Natural killer cell treated with Interleukin-12 subunit alpha and Interleukin-12 subunit beta and Interleukin-15 and Interleukin-18, amount 100 ng/mL, for 72 hours (primary cell): ENCODE measurements around the gene RBBP5. TPM values are rescaled to one million over a fixed set of nuclear protein-coding genes. Genes with fewer than 3 reads are reported as not detected.

Experiments used
- ATAC-seq, 2 donors: fragments of 150-1000 bp; cut with Tn5 transposase in 1 of 2; sonication (Bioruptor Pico), chemical (Tn5 transposase) in 1 of 2; 2 replicates each; pipeline ENCODE4 v1.10.0; 2021
- DNase-seq: peaks from one replicate; pipeline ENCODE4 v3.0.0; 2022; ENCODE audit warnings: low spot score
- H3K27ac Mint-ChIP-seq, 2 donors: 1 replicate in 1 of 2; 2 replicates in 1 of 2; pipeline ENCODE4 v1.8.0; 2022; ENCODE audit warnings: mixed read lengths in 2 of 2, mild to moderate bottlenecking in 1 of 2, moderate library complexity in 1 of 2
- H3K27me3 Mint-ChIP-seq, 2 donors: 1 replicate in 1 of 2; 2 replicates in 1 of 2; pipeline ENCODE4 v1.8.0; 2022; ENCODE audit warnings: mixed read lengths in 2 of 2
- H3K36me3 Mint-ChIP-seq: one replicate; pipeline ENCODE4 v1.8.0; 2022; ENCODE audit warnings: mixed read lengths
- H3K4me1 Mint-ChIP-seq, 2 donors: 1 replicate in 1 of 2; 2 replicates in 1 of 2; pipeline ENCODE4 v1.8.0; 2022; ENCODE audit warnings: low read depth in 2 of 2, mixed read lengths in 2 of 2, mild to moderate bottlenecking in 1 of 2
- H3K4me3 Mint-ChIP-seq: one replicate; pipeline ENCODE4 v1.8.0; 2022; ENCODE audit warnings: mixed read lengths
- H3K9me3 Mint-ChIP-seq: 2 replicates; pipeline ENCODE4 v1.8.0; 2022; ENCODE audit warnings: mixed read lengths
- total RNA-seq, 2 donors: library from RNA; stranded (reverse); gene quantifications; one replicate each; pipeline ENCODE4 v1.2.3, GENCODE V29; 2022

Gene RBBP5
- total RNA-seq, 2 donors from 2014 or later: 23.8 to 24.7 TPM

- DNase-seq (no peak), ATAC-seq (no peak)
- Mint-ChIP-seq H3K36me3 (no peaks in the 10 kb centered on the region), H3K9me3 (no peaks in the 10 kb centered on the region), H3K27ac (no peak overlapping the region), H3K4me1 (no peaks in the 10 kb centered on the region), H3K27me3 (peaks cover 0 to 7% of the 10 kb centered on the region in 2 donors), H3K4me3 (no peak overlapping the region)
Observed at GRCh38 chr1:205052690-205053089, 69.1 kb downstream of the RBBP5 start.

- Mint-ChIP-seq H3K36me3 (no peaks in the 10 kb centered on the region), H3K27me3 (peaks cover 7 to 18% of the 10 kb centered on the region in 2 donors), H3K9me3 (no peaks in the 10 kb centered on the region), H3K4me1 (no peaks in the 10 kb centered on the region), H3K27ac (no peak overlapping the region), H3K4me3 (no peak overlapping the region)
- no peak for DNase-seq
- ATAC-seq: no peak
Observed at GRCh38 chr1:205049479-205049878, 72.3 kb downstream of the RBBP5 start.

- no peak overlapping the region for H3K27ac Mint-ChIP-seq
- no peaks in the 10 kb centered on the region for H3K36me3 Mint-ChIP-seq
- no peak overlapping the region for H3K4me3 Mint-ChIP-seq
- peaks cover 10 to 18% of the 10 kb centered on the region in 2 donors for H3K27me3 Mint-ChIP-seq
- no peaks in the 10 kb centered on the region for H3K4me1 Mint-ChIP-seq
- ATAC-seq: no peak
- no peaks in the 10 kb centered on the region for H3K9me3 Mint-ChIP-seq
- DNase-seq: no peak
Observed at GRCh38 chr1:205048382-205048781, 73.4 kb downstream of the RBBP5 start.

GRCh38 chr1:205047764-205048231, 74.0 kb downstream of the RBBP5 start:
- ATAC-seq: no peak
- Mint-ChIP-seq H3K27me3 (peaks cover 10 to 18% of the 10 kb centered on the region in 2 donors), H3K4me1 (no peaks in the 10 kb centered on the region), H3K4me3 (no peak overlapping the region), H3K9me3 (no peaks in the 10 kb centered on the region), H3K27ac (no peak overlapping the region), H3K36me3 (no peaks in the 10 kb centered on the region)
- no peak for DNase-seq

GRCh38 chr1:205046870-205047269, 74.9 kb downstream of the RBBP5 start:
- DNase-seq: no peak
- H3K4me3 Mint-ChIP-seq: no peak overlapping the region
- no peaks in the 10 kb centered on the region for H3K4me1 Mint-ChIP-seq
- no peak for ATAC-seq
- H3K27me3 Mint-ChIP-seq: peaks cover 10 to 18% of the 10 kb centered on the region in 2 donors
- H3K36me3 Mint-ChIP-seq: no peaks in the 10 kb centered on the region
- no peaks in the 10 kb centered on the region for H3K9me3 Mint-ChIP-seq
- H3K27ac Mint-ChIP-seq: no peak overlapping the region

GRCh38 chr1:205045146-205045545, 76.6 kb downstream of the RBBP5 start:
- H3K36me3 Mint-ChIP-seq: no peaks in the 10 kb centered on the region
- no peaks in the 10 kb centered on the region for H3K9me3 Mint-ChIP-seq
- no peak overlapping the region for H3K27ac Mint-ChIP-seq
- H3K4me1 Mint-ChIP-seq: no peaks in the 10 kb centered on the region
- ATAC-seq (no peak), DNase-seq (no peak)
- H3K27me3 Mint-ChIP-seq: peaks cover 11 to 19% of the 10 kb centered on the region in 2 donors
- no peak overlapping the region for H3K4me3 Mint-ChIP-seq

GRCh38 chr1:205044741-205045140, 77.0 kb downstream of the RBBP5 start:
- Mint-ChIP-seq H3K27ac (no peak overlapping the region), H3K4me1 (no peaks in the 10 kb centered on the region), H3K9me3 (no peaks in the 10 kb centered on the region), H3K4me3 (no peak overlapping the region), H3K36me3 (no peaks in the 10 kb centered on the region), H3K27me3 (peaks cover 11 to 19% of the 10 kb centered on the region in 2 donors)
- ATAC-seq: no peak
- no peak for DNase-seq

- Mint-ChIP-seq H3K4me3 (no peak overlapping the region), H3K9me3 (no peaks in the 10 kb centered on the region), H3K4me1 (no peaks in the 10 kb centered on the region), H3K27me3 (peaks cover 11 to 22% of the 10 kb centered on the region in 2 donors), H3K27ac (no peak overlapping the region), H3K36me3 (no peaks in the 10 kb centered on the region)
- DNase-seq (no peak), ATAC-seq (no peak)
Observed at GRCh38 chr1:205043866-205044265, 77.9 kb downstream of the RBBP5 start.

GRCh38 chr1:205042911-205043806, 78.6 kb downstream of the RBBP5 start, which contains the start of gene CNTN2:
CNTN2 (plus strand) TSS chr1:205043212; CDS start chr1:205053186, 9,974 bp downstream.
- Mint-ChIP-seq H3K4me1 (no peaks in the 10 kb centered on the region), H3K4me3 (no peak within 1 kb of the TSS), H3K9me3 (no peaks in the 10 kb centered on the region), H3K27me3 (peaks cover 11 to 23% of the 10 kb centered on the region in 2 donors), H3K27ac (no peak within 1 kb of the TSS), H3K36me3 (no peaks in the 10 kb centered on the region)
- no peak for DNase-seq
- no peak for ATAC-seq

- no peaks in the 10 kb centered on the region for H3K36me3 Mint-ChIP-seq
- H3K27ac Mint-ChIP-seq: no peak overlapping the region
- ATAC-seq (no peak), DNase-seq (no peak)
- no peaks in the 10 kb centered on the region for H3K4me1 Mint-ChIP-seq
- H3K9me3 Mint-ChIP-seq: no peaks in the 10 kb centered on the region
- no peak overlapping the region for H3K4me3 Mint-ChIP-seq
- H3K27me3 Mint-ChIP-seq: peaks cover 11 to 23% of the 10 kb centered on the region in 2 donors
Observed at GRCh38 chr1:205041998-205042910, 79.5 kb downstream of the RBBP5 start.

GRCh38 chr1:205041001-205041715, 80.6 kb downstream of the RBBP5 start:
- DNase-seq (no peak), ATAC-seq (no peak)
- no peaks in the 10 kb centered on the region for H3K4me1 Mint-ChIP-seq
- no peak overlapping the region for H3K4me3 Mint-ChIP-seq
- H3K9me3 Mint-ChIP-seq: no peaks in the 10 kb centered on the region
- H3K27ac Mint-ChIP-seq: no peak overlapping the region
- H3K27me3 Mint-ChIP-seq: peaks cover 11 to 27% of the 10 kb centered on the region in 2 donors
- H3K36me3 Mint-ChIP-seq: no peaks in the 10 kb centered on the region

- Mint-ChIP-seq H3K4me3 (no peak overlapping the region), H3K9me3 (no peaks in the 10 kb centered on the region), H3K27me3 (peaks cover 0 to 17% of the 10 kb centered on the region in 2 donors), H3K4me1 (no peaks in the 10 kb centered on the region), H3K27ac (no peak overlapping the region), H3K36me3 (no peaks in the 10 kb centered on the region)
- no peak for ATAC-seq
- no peak for DNase-seq
Observed at GRCh38 chr1:205038132-205038786, 83.5 kb downstream of the RBBP5 start.

GRCh38 chr1:205037539-205037938, 84.2 kb downstream of the RBBP5 start:
- H3K27ac Mint-ChIP-seq: no peak overlapping the region
- no peak for ATAC-seq
- no peak for DNase-seq
- H3K9me3 Mint-ChIP-seq: no peaks in the 10 kb centered on the region
- H3K27me3 Mint-ChIP-seq: peaks cover 0 to 17% of the 10 kb centered on the region in 2 donors
- no peaks in the 10 kb centered on the region for H3K36me3 Mint-ChIP-seq
- no peak overlapping the region for H3K4me3 Mint-ChIP-seq
- no peaks in the 10 kb centered on the region for H3K4me1 Mint-ChIP-seq
